A549 (cell line): ENCODE data around the gene SLC7A11. TPM values are rescaled to one million over a fixed set of nuclear protein-coding genes. Genes with fewer than 3 reads are reported as not detected.

Source experiments
- ATAC-seq, 2 experiments: fragments of 200-7000 bp in 1 of 2; fragments of >200 bp in 1 of 2; cut with Nextera tagmentation in 1 of 2; cut with Tn5 transposase in 1 of 2; 3 replicates each; pipeline versions ENCODE4 v1.8.0 to v1.9.1; 2018 to 2020; ENCODE audit warnings: mild to moderate bottlenecking in 1 of 2, moderate library complexity in 1 of 2
- CTCF ChIA-PET: fragments of 300-600 bp; sonication (Branson Sonifier 250); formaldehyde crosslinking; extraction: SDS; loops from one replicate; lab custom pipeline; 2021; ENCODE audit warnings: antibody characterized with exemption, inconsistent platforms; lab: Yijun Ruan, JAX
- POLR2A ChIA-PET: fragments of 350-600 bp; formaldehyde crosslinking; extraction: SDS; loops from one replicate; lab custom pipeline; 2021; ENCODE audit warnings: antibody characterized with exemption, inconsistent platforms; lab: Yijun Ruan, JAX
- DNase-seq, 2 experiments: peaks; one replicate each; pipeline versions ENCODE4 v3.0.0 to v3.0.0-alpha.2; 2011 to 2016; ENCODE audit warnings: low read depth in 1 of 2, low spot score in 1 of 2
- FAIRE-seq: peaks from 2 replicates; lab custom pipeline; 2011; peaks lifted over from hg19 to GRCh38; lab: Jason Lieb, UNC
- H3K27ac ChIP-seq, 2 experiments: fragments of >200 bp; sonication (Bioruptor Twin); formaldehyde crosslinking; 3 replicates each; pipeline ENCODE4 v1.5.1; 2016 to 2017
- H3K4me1 ChIP-seq: fragments of >200 bp; sonication (Bioruptor Twin); formaldehyde crosslinking; 3 replicates; pipeline ENCODE4 v1.6.1; 2016
- H3K4me2 ChIP-seq: fragments of >200 bp; sonication (Bioruptor Twin); formaldehyde crosslinking; 3 replicates; pipeline ENCODE4 v1.6.1; 2016
- H3K4me3 ChIP-seq: fragments of >200 bp; sonication (Bioruptor Twin); formaldehyde crosslinking; 3 replicates; pipeline ENCODE4 v1.5.1; 2016
- H3K9me3 ChIP-seq: fragments of >200 bp; sonication (Bioruptor Twin); formaldehyde crosslinking; 3 replicates; pipeline ENCODE4 v1.6.1; 2016
- CBX8 ChIP-seq: fragments of 200-600 bp; sonication (generic); IDR thresholded peaks from 2 replicates; pipeline ENCODE4 v1.6.1; 2016
- CEBPB ChIP-seq, 2 experiments: fragments of >200 bp in 1 of 2; sonication (Bioruptor Twin) in 1 of 2; formaldehyde crosslinking in 1 of 2; IDR thresholded peaks; 2 replicates each; pipeline ENCODE4 v1.6.1; 2012 to 2016
- CHD2 ChIP-seq: fragments of 150-350 bp; IDR thresholded peaks from 2 replicates; pipeline ENCODE4 v1.6.1; 2014; ENCODE audit warnings: low read length; ENCODE audit not compliant: partially characterized antibody
- EHF ChIP-seq: fragments of 250-450 bp; sonication (Bioruptor Pico); IDR thresholded peaks from 2 replicates; pipeline ENCODE4 v1.5.0; 2020; ENCODE audit warnings: mild to moderate bottlenecking
- EHMT2 ChIP-seq: fragments of 200-600 bp; sonication (generic); IDR thresholded peaks from 2 replicates; pipeline ENCODE4 v1.6.1; 2016; ENCODE audit warnings: antibody characterized with exemption, low read depth, mild to moderate bottlenecking, moderate library complexity
- FOSB ChIP-seq: fragments of 250-450 bp; sonication (Bioruptor Pico); IDR thresholded peaks from 2 replicates; pipeline ENCODE4 v1.5.0; 2020; ENCODE audit warnings: mild to moderate bottlenecking, moderate library complexity
- FOSL2 ChIP-seq, 2 experiments: fragments of 450-650 bp in 1 of 2; fragments of >200 bp in 1 of 2; sonication (Bioruptor Twin) in 1 of 2; formaldehyde crosslinking; IDR thresholded peaks; 2 replicates each; pipeline versions ENCODE4 v1.5.0 to v1.6.1; 2016 to 2020; ENCODE audit warnings: mild to moderate bottlenecking in 1 of 2, moderate library complexity in 1 of 2
- HOXA7 ChIP-seq: fragments of 250-450 bp; sonication (Bioruptor Pico); IDR thresholded peaks from 2 replicates; pipeline ENCODE4 v1.5.0; 2020; ENCODE audit warnings: mild to moderate bottlenecking, moderate library complexity
- JUN ChIP-seq, 2 experiments: fragments of >200 bp; sonication (Bioruptor Twin); formaldehyde crosslinking; IDR thresholded peaks; 2 replicates in 1 of 2; 3 replicates in 1 of 2; pipeline ENCODE4 v1.6.1; 2016 to 2017
- KDM5A ChIP-seq: fragments of 200-600 bp; sonication (generic); IDR thresholded peaks from 2 replicates; pipeline ENCODE4 v1.6.1; 2016; ENCODE audit warnings: antibody characterized with exemption, mild to moderate bottlenecking
- NFE2L2 ChIP-seq: fragments of 150-350 bp; conservative IDR thresholded peaks from 2 replicates; pipeline ENCODE4 v1.6.1; 2014; ENCODE audit warnings: low read length
- NPAS2 ChIP-seq: fragments of 250-450 bp; sonication (Bioruptor Pico); IDR thresholded peaks from 2 replicates; pipeline ENCODE4 v1.8.0; 2022; ENCODE audit warnings: mild to moderate bottlenecking, moderate library complexity, borderline replicate concordance
- PHF8 ChIP-seq: fragments of 200-600 bp; sonication (generic); IDR thresholded peaks from 2 replicates; pipeline ENCODE4 v1.6.1; 2016; ENCODE audit warnings: low read depth, mild to moderate bottlenecking, antibody characterized with exemption, moderate library complexity, borderline replicate concordance
- POLR2A ChIP-seq: IDR thresholded peaks from 2 replicates; pipeline ENCODE4 v1.6.1; 2012; ENCODE audit warnings: mild to moderate bottlenecking, low read length
- POLR2AphosphoS2 ChIP-seq: conservative IDR thresholded peaks from 2 replicates; pipeline ENCODE4 v1.6.1; 2012; ENCODE audit warnings: low read length, improper control_type of control experiment, inconsistent platforms
- RCOR1 ChIP-seq: fragments of 150-350 bp; IDR thresholded peaks from 2 replicates; pipeline ENCODE4 v1.6.1; 2014; ENCODE audit warnings: antibody characterized with exemption, low read length, low read depth
- RFX5 ChIP-seq: fragments of 450-650 bp; IDR thresholded peaks from 2 replicates; pipeline ENCODE4 v1.7.1; 2014; ENCODE audit warnings: antibody characterized with exemption, mild to moderate bottlenecking, moderate library complexity
- SREBF2 ChIP-seq: fragments of 450-650 bp; IDR thresholded peaks from 2 replicates; pipeline ENCODE4 v1.6.1; 2014; ENCODE audit warnings: mild to moderate bottlenecking, moderate library complexity
- TFCP2L1 ChIP-seq: fragments of 250-450 bp; sonication (Bioruptor Pico); IDR thresholded peaks from 2 replicates; pipeline ENCODE4 v1.5.0; 2021; ENCODE audit warnings: mild to moderate bottlenecking
- WGBS: methylation state at CpG from one replicate; pipeline ENCODE4 v1.1.6; 2017; ENCODE audit errors: missing lambda C conversion rate; 5-methylcytosine and 5-hydroxymethylcytosine counted together
- polyA plus RNA-seq, 4 experiments: library from polyadenylated mRNA; depleted of rRNA in 3 of 4; stranded (reverse); fragments of >200 nt; fragmentation: RNase III in 1 of 4; extraction: RNeasy Plus Mini Kit Qiagen cat#74134 plus additional on column Dnase treatment in 1 of 4; gene quantifications; 2 replicates in 3 of 4; 3 replicates in 1 of 4; pipeline ENCODE4 v1.2.3, GENCODE V29; 2011 to 2017
- TF ChIP-seq, protein P1 (sequence below): fragments of >200 bp; sonication (Bioruptor Twin); formaldehyde crosslinking; IDR thresholded peaks from 3 replicates; pipeline ENCODE4 v1.6.1; 2016
- TF ChIP-seq, protein P2 (sequence below): fragments of 450-650 bp; IDR thresholded peaks from 2 replicates; pipeline ENCODE4 v1.6.1; 2014; ENCODE audit warnings: antibody characterized with exemption
- TF ChIP-seq, protein P3 (sequence below): fragments of >200 bp; sonication (Bioruptor Twin); formaldehyde crosslinking; IDR thresholded peaks from 3 replicates; pipeline ENCODE4 v1.5.1; 2016

SLC7A11 gene
- polyA plus RNA-seq, 2 of the 4 experiments (the other 2 are of a cell fraction) = 52.4 to 161 TPM

GRCh38 chr4:138230048-138230447 lies 12.1 kb downstream of the SLC7A11 start:
- Histone ChIP-seq H3K9me3 (no peaks in the 10 kb centered on the region), H3K4me2 (peak overlapping the region; percentile 72), H3K4me1 (peaks cover 95% of the 10 kb centered on the region), H3K27ac (peak overlapping the region; percentile 77 to 81), H3K4me3 (no peak overlapping the region)
- ChIA-PET POLR2A (interaction anchor here (1.0 to 2.1 kb wide), 3 partner anchors 8 to 12 kb away, joined by 3 to 7 read pairs (median 4); partner anchors contain the start of gene SLC7A11), CTCF (interaction anchor here (1.5 kb wide), 1 partner anchor 12 kb away, joined by 5 read pairs; the partner anchor contains the start of gene SLC7A11)
- ATAC-seq (no peak), FAIRE-seq (no peak), DNase-seq (no peak)
- no peak for TF ChIP-seq CEBPB (IDR thresholded peaks at IDR 0.05)
- TF ChIP-seq CBX8 = no peak
- TF ChIP-seq, protein P1, sequence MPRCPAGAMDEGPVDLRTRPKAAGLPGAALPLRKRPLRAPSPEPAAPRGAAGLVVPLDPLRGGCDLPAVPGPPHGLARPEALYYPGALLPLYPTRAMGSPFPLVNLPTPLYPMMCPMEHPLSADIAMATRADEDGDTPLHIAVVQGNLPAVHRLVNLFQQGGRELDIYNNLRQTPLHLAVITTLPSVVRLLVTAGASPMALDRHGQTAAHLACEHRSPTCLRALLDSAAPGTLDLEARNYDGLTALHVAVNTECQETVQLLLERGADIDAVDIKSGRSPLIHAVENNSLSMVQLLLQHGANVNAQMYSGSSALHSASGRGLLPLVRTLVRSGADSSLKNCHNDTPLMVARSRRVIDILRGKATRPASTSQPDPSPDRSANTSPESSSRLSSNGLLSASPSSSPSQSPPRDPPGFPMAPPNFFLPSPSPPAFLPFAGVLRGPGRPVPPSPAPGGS = no peak
- TF ChIP-seq POLR2AphosphoS2 = 0 out of 2 replicates have a peak, but pooled peaks have one; percentile 69
- TF ChIP-seq FOSB (CRISPR knock-in tag) = 0 out of 2 replicates have a peak, but pooled peaks have one; percentile 50
- no peak for TF ChIP-seq NFE2L2
- WGBS = 41% methylated on average over 3 of the region's 3 CpGs

DNA sequence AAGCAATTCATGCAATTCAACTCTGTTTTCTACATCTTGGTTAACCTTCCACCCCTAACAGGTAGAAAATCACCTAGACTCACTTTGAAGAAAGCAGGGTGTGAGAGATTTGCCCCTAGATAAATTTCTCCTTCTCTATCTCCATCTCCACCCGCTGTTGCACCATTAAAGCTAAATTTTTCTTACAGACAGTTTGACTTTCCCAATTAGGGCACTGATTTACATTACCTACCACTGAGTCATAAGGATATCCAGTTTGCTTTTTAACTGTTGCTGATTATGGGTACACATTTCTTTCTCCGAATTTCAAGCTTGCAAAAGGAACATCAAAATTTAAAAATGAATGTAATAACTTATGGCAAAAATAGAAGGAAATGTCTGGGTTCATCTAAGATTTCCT lies 13.0 kb downstream of the SLC7A11 start:
- H3K9me3 ChIP-seq = no peaks in the 10 kb centered on the region
- peak overlapping the region; percentile 77 to 80 for H3K27ac ChIP-seq
- peak overlapping the region; percentile 72 for H3K4me2 ChIP-seq
- FAIRE-seq (no peak), ATAC-seq (no peak; a peak in 1 of 6 replicates), DNase-seq (no peak)
- H3K4me3 ChIP-seq = no peak overlapping the region
- CTCF ChIA-PET = interaction anchor here (1.5 kb wide), 1 partner anchor 13 kb away, joined by 5 read pairs; the partner anchor contains the start of gene SLC7A11
- peaks cover 95% of the 10 kb centered on the region for H3K4me1 ChIP-seq
- POLR2A ChIA-PET = interaction anchor here (2.1 kb wide), 1 partner anchor 13 kb away, joined by 7 read pairs; the partner anchor contains the start of gene SLC7A11
- WGBS = 29% methylated on average over 2 of the region's 2 CpGs
- no peak for TF ChIP-seq EHF (CRISPR knock-in tag)
- TF ChIP-seq POLR2AphosphoS2 = peak; percentile 89; the same call in 1 of the 2 replicates
- 0 out of 2 replicates have a peak, but pooled peaks have one; percentile 6 for TF ChIP-seq HOXA7 (CRISPR knock-in tag)

- ChIA-PET CTCF (no interaction called here), POLR2A (interaction anchor here (1.0 to 1.5 kb wide), 3 partner anchors 10 to 15 kb away, joined by 3 to 7 read pairs (median 4); partner anchors contain the start of gene SLC7A11)
- FAIRE-seq = no peak
- H3K4me2 ChIP-seq = peak overlapping the region; percentile 72
- TF ChIP-seq FOSB (CRISPR knock-in tag) (peak; percentile 86; the same call in 1 of the 2 replicates), POLR2A (no peak), POLR2AphosphoS2 (peak; percentile 56; the same call in 1 of the 2 replicates)
- TF ChIP-seq, protein P1 = no peak
- TF ChIP-seq, protein P2, sequence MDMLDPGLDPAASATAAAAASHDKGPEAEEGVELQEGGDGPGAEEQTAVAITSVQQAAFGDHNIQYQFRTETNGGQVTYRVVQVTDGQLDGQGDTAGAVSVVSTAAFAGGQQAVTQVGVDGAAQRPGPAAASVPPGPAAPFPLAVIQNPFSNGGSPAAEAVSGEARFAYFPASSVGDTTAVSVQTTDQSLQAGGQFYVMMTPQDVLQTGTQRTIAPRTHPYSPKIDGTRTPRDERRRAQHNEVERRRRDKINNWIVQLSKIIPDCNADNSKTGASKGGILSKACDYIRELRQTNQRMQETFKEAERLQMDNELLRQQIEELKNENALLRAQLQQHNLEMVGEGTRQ = 0 out of 2 replicates have a peak, but pooled peaks have one; percentile 14
- peak in 1 of 2 experiments; percentile 5; a peak in 1 of 6 replicates for ATAC-seq
- DNase-seq = no peak
- WGBS = 6% methylated on average over 3 of the region's 3 CpGs
- peak overlapping the region; percentile 13; the same call in 1 of the 3 replicates for H3K4me3 ChIP-seq
- H3K4me1 ChIP-seq = peaks cover 99% of the 10 kb centered on the region
- H3K27ac ChIP-seq = peak overlapping the region; percentile 77 to 86
- H3K9me3 ChIP-seq = no peaks in the 10 kb centered on the region
These were observed 15.8 kb downstream of the SLC7A11 start for GRCh38 chr4:138226351-138226750.

DNA sequence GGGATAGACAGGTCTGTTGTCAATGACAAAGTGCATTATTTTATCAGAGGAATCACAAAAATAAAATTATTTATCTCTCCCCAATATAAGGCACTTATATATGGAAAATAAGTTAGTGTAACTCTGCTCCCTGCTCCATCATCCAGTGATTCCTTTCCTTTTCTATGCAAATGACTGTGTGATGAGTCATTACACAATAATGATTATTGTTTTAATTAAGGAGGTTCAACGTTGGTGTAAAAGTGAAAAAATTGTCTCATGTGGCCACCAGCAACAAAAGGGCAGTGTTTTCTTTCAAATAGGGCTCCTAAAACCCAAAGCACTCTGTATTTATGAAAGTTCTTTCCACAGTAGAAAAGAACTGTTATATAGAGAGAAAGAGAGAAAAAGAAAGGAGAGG lies 16.7 kb downstream of the SLC7A11 start:
- 0% methylated on average over 1 of the region's 1 CpG for WGBS
- FAIRE-seq (no peak), ATAC-seq (no peak), DNase-seq (no peak)
- POLR2A ChIA-PET = interaction anchor here (1.0 to 1.5 kb wide), 2 partner anchors 9 to 11 kb away, joined by 3 to 4 read pairs; no protein-coding TSS in a partner anchor
- CTCF ChIA-PET = no interaction called here
- Histone ChIP-seq H3K9me3 (no peaks in the 10 kb centered on the region), H3K4me2 (peak overlapping the region; percentile 72), H3K4me3 (no peak overlapping the region), H3K27ac (peak overlapping the region; percentile 77 to 84), H3K4me1 (peaks cover 99% of the 10 kb centered on the region)
- TF ChIP-seq FOSB (CRISPR knock-in tag) (peak; percentile 83; the same call in 1 of the 2 replicates), HOXA7 (CRISPR knock-in tag) (peak; percentile 74; the same call in 1 of the 2 replicates), SREBF2 (no peak), RCOR1 (no peak), FOSL2 (IDR thresholded peaks at IDR 0.05) (no peak), FOSL2 (CRISPR knock-in tag; IDR thresholded peaks at IDR 0.05) (peak; percentile 72), JUN (IDR thresholded peaks at IDR 0.05) (no peak), NPAS2 (CRISPR knock-in tag) (no peak), TFCP2L1 (CRISPR knock-in tag) (0 out of 2 replicates have a peak, but pooled peaks have one; percentile 21), KDM5A (no peak), PHF8 (no peak), RFX5 (no peak), CHD2 (no peak), EHMT2 (no peak)
- TF ChIP-seq, protein P3, sequence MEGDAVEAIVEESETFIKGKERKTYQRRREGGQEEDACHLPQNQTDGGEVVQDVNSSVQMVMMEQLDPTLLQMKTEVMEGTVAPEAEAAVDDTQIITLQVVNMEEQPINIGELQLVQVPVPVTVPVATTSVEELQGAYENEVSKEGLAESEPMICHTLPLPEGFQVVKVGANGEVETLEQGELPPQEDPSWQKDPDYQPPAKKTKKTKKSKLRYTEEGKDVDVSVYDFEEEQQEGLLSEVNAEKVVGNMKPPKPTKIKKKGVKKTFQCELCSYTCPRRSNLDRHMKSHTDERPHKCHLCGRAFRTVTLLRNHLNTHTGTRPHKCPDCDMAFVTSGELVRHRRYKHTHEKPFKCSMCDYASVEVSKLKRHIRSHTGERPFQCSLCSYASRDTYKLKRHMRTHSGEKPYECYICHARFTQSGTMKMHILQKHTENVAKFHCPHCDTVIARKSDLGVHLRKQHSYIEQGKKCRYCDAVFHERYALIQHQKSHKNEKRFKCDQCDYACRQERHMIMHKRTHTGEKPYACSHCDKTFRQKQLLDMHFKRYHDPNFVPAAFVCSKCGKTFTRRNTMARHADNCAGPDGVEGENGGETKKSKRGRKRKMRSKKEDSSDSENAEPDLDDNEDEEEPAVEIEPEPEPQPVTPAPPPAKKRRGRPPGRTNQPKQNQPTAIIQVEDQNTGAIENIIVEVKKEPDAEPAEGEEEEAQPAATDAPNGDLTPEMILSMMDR = no peak
